ENCODE data around the gene CORO2A. TPM values are rescaled to one million over a fixed set of nuclear protein-coding genes. Genes with fewer than 3 reads are reported as not detected.
A peak's percentile ranks its signal among the peaks of the same experiment; 100 is the strongest.

Gene CORO2A, protein sequence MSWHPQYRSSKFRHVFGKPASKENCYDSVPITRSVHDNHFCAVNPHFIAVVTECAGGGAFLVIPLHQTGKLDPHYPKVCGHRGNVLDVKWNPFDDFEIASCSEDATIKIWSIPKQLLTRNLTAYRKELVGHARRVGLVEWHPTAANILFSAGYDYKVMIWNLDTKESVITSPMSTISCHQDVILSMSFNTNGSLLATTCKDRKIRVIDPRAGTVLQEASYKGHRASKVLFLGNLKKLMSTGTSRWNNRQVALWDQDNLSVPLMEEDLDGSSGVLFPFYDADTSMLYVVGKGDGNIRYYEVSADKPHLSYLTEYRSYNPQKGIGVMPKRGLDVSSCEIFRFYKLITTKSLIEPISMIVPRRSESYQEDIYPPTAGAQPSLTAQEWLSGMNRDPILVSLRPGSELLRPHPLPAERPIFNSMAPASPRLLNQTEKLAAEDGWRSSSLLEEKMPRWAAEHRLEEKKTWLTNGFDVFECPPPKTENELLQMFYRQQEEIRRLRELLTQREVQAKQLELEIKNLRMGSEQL
- total RNA-seq (1 to 10 TPM; 1.7 to 7.9 TPM), polyA plus RNA-seq (ENCODE audit: insufficient read length in 2 of 2) (1 to 10 TPM; 4.8 to 5.3 TPM)
- long read RNA-seq, donor 1, full-length matches to known transcripts = 2 of 2 reads
- long read RNA-seq, donor 1, partial matches to known transcripts = 0 of 2 reads
- long read RNA-seq, donor 1, other reads (novel, unspliced or antisense) = 0 of 2 reads
- long read RNA-seq, donor 2 = 0 reads
- long read RNA-seq, donor 3, full-length matches to known transcripts = 1 of 1 reads
- long read RNA-seq, donor 3, partial matches to known transcripts = 0 of 1 reads
- long read RNA-seq, donor 3, other reads (novel, unspliced or antisense) = 0 of 1 reads
- long read RNA-seq, donor 4, full-length matches to known transcripts = 1 of 1 reads
- long read RNA-seq, donor 4, partial matches to known transcripts = 0 of 1 reads
- long read RNA-seq, donor 4, other reads (novel, unspliced or antisense) = 0 of 1 reads

DNA sequence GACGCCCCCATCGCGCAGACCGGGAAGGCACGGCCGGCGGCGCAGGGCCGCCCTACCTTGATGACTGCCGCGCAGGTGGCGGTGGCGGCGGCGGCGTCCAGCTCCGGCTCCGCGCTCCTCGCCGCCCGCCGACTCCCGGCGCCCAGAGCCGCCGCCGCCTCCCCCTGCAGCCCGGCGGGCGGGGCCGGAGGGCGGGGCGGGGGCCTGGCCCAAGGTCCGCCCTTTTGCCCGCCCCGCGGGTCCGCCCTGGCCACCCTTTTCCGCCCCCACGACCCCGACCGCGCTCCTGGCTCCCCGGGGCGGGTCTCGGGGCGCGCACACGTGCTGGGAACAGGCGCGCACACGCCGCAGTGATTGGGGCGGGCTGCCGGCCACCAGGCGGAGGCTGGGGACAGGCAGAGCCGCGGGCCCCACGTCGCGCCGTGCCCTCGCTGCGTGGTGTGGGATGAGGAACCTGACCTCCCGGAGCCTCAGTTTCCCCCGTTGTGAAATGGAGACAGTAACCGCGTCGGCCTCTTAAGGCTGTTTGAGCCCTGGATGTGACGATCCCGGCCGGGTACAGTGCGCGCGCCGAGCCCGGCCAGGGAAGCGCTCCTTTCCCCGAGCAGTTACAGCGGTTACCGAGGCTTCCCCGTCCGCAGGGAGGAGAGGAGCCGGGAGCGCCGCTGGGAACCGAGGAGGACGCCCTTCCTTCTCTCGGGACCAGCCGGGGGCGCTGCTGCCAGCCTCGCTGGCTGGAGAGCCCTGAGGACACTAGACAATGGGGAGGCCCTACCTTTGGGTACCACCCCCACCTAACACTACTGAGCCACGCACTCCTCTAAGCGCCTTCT lies at the start of gene CORO2A:
TSS of gene CORO2A (minus strand) at position 135 of the 833 bp plus-strand sequence. CDS start 34,977 bp downstream, outside the sequence.
- Histone ChIP-seq H3K4me3 (ENCODE audit: low read depth, low read length) (peak within 1 kb of the TSS; percentile 50), H3K27me3 (ENCODE audit: control insufficient read depth, insufficient read depth, low read length) (peaks cover 6% of the 10 kb centered on the region), H3K36me3 (ENCODE audit: control insufficient read depth, insufficient read depth, low read length) (no peaks in the 10 kb centered on the region), H3K27ac (ENCODE audit: low read depth, low read length) (no peak within 1 kb of the TSS), H3K9me3 (ENCODE audit: control insufficient read depth, insufficient read depth, low read length) (no peaks in the 10 kb centered on the region), H3K4me1 (ENCODE audit: control insufficient read depth, insufficient read depth, low read length) (peaks cover 23% of the 10 kb centered on the region)
- WGBS (ENCODE audit: insufficient coverage) = under 1% methylated on average over 95 of the region's 95 CpGs
- DNase-seq (ENCODE audit: low read depth in 4 of 6, low spot score in 6 of 6) = peak in 4 of 6 donors; percentile 22 to 84 (median 66)

DNA sequence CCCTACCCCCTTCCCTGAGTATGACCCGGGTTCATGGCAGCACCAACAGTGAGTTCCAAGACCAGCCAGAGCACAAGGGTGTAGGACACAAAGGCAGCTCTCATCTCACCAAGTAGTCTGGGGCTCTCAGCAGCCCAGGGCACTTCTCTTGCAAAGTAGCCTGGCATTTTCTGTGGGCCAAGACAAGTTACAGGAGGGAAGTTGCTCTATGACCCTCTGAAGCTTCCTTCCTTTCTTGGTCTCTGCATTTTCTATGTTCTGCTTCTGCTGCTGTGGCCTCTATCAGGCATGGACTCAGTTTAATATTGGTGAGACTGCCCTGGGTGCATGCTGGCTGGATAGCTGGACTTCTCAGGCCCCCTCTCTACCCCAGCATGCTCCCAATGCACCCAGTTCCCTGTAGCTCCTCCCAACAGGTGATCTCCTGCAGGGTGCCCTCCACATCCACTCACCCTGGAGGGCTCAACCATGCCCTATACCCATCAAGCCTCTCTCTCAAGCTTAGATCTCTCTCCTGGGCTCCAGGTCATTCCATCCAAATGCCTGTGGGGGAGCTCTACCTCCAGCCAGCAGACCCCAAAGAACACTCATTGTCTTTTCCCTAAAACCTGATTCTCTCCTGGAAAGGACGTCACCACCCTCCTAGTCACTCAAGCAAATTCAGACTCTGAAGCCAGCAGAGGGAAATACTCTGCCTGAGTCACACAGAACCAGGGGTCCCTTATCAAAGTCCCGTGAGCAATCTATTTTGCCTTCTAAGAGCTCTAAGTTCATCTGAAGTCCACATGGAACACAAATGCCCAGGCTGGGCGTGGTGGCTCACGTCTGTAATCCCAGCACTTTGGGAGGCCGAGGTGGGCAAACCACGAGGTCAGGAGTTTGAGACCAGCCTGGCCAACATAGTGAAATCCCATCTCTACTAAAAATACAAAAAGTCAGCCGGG lies 49.2 kb upstream of the CORO2A start:
- no peaks in the 10 kb centered on the region for H3K9me3 ChIP-seq (ENCODE audit: control insufficient read depth, insufficient read depth, low read length)
- H3K27ac ChIP-seq (ENCODE audit: low read depth, low read length) = no peak overlapping the region
- no peaks in the 10 kb centered on the region for H3K4me1 ChIP-seq (ENCODE audit: control insufficient read depth, insufficient read depth, low read length)
- H3K4me3 ChIP-seq (ENCODE audit: low read depth, low read length) = no peak overlapping the region
- 79% methylated on average over 7 of the region's 8 CpGs for WGBS (ENCODE audit: insufficient coverage)
- no peaks in the 10 kb centered on the region for H3K27me3 ChIP-seq (ENCODE audit: control insufficient read depth, insufficient read depth, low read length)
- no peak for DNase-seq (ENCODE audit: low read depth in 4 of 6, low spot score in 6 of 6)
- H3K36me3 ChIP-seq (ENCODE audit: control insufficient read depth, insufficient read depth, low read length) = peaks cover 3% of the 10 kb centered on the region

DNA sequence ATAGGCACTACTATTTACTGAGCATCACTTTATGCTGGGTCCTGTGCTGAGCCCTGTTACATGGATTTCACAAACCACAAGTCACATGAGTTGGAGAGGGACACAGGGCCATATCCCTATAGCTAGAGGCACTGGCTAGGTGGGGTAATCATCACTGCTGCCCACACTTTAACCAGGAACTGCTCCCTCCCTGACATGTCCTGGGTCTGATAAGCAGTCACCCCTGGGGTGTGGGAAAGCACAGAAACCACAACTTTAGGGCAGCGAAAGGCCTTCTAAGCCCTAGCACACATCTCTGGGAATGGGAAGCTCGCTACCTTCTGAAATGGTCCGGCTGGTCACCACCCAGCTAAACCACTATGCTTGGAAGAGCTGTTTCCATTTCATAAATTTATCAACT lies 48.0 kb upstream of the CORO2A start:
- Histone ChIP-seq H3K4me1 (ENCODE audit: control insufficient read depth, insufficient read depth, low read length) (no peaks in the 10 kb centered on the region), H3K36me3 (ENCODE audit: control insufficient read depth, insufficient read depth, low read length) (peaks cover 3% of the 10 kb centered on the region), H3K27me3 (ENCODE audit: control insufficient read depth, insufficient read depth, low read length) (no peaks in the 10 kb centered on the region), H3K9me3 (ENCODE audit: control insufficient read depth, insufficient read depth, low read length) (no peaks in the 10 kb centered on the region), H3K4me3 (ENCODE audit: low read depth, low read length) (no peak overlapping the region), H3K27ac (ENCODE audit: low read depth, low read length) (no peak overlapping the region)
- DNase-seq (ENCODE audit: low read depth in 4 of 6, low spot score in 6 of 6) = no peak
- 100% methylated on average over 1 of the region's 3 CpGs for WGBS (ENCODE audit: insufficient coverage)

DNA sequence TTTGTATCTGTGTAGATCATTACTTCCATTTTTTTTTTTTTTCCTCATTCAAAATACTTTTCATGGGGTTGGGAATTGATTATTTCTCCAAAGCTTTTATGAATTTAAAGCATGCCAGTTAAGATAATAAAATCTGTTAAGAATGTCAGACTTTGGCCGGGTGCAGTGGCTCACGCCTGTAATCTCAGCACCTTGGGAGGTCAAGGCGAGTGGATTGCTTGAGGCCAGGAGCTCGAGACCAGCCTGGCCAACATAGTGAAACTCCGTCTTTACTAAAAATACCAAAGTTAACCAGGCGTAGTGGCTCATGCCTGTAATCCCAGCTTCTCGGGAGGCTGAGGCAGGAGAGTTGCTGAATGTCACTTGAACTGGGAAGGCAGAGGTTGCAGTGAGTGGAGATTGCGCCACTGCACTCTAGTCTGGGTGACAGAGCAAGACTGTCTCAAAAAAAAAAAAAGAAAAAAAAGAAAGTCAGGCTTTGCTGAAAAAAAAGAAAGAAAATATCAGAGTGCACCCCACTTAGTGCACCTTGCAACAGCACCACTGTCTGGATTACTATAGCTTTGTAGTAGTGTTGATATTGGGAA lies 44.6 kb upstream of the CORO2A start:
- WGBS (ENCODE audit: insufficient coverage) = 91% methylated on average over 5 of the region's 8 CpGs
- Histone ChIP-seq H3K9me3 (ENCODE audit: control insufficient read depth, insufficient read depth, low read length) (no peaks in the 10 kb centered on the region), H3K27ac (ENCODE audit: low read depth, low read length) (no peak overlapping the region), H3K27me3 (ENCODE audit: control insufficient read depth, insufficient read depth, low read length) (no peaks in the 10 kb centered on the region), H3K36me3 (ENCODE audit: control insufficient read depth, insufficient read depth, low read length) (peaks cover 8% of the 10 kb centered on the region), H3K4me1 (ENCODE audit: control insufficient read depth, insufficient read depth, low read length) (no peaks in the 10 kb centered on the region), H3K4me3 (ENCODE audit: low read depth, low read length) (no peak overlapping the region)
- no peak for DNase-seq (ENCODE audit: low read depth in 4 of 6, low spot score in 6 of 6)

DNA sequence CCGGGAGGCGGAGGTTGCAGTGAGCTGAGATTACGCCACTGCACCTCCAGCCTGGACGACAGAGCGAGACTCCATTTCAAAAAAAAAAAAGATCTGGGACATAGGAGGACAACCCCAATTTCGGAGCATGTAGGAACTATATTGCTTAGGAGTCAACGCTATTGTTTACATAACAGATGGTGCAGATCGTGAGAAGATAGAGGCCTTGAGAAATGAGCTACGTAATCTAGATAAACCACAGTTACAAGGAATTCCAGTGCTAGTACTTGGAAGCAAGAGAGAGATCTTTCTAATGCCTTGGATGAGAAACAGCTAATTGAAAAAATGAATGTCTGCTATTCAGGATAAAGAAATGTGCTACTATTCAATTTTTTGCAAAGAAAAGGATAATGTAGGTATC lies 42.7 kb upstream of the CORO2A start:
- WGBS (ENCODE audit: insufficient coverage) = 93% methylated on average over 8 of the region's 9 CpGs
- Histone ChIP-seq H3K4me3 (ENCODE audit: low read depth, low read length) (no peak overlapping the region), H3K27me3 (ENCODE audit: control insufficient read depth, insufficient read depth, low read length) (no peaks in the 10 kb centered on the region), H3K27ac (ENCODE audit: low read depth, low read length) (no peak overlapping the region), H3K4me1 (ENCODE audit: control insufficient read depth, insufficient read depth, low read length) (no peaks in the 10 kb centered on the region), H3K36me3 (ENCODE audit: control insufficient read depth, insufficient read depth, low read length) (peaks cover 8% of the 10 kb centered on the region), H3K9me3 (ENCODE audit: control insufficient read depth, insufficient read depth, low read length) (no peaks in the 10 kb centered on the region)
- no peak for DNase-seq (ENCODE audit: low read depth in 4 of 6, low spot score in 6 of 6)

DNA sequence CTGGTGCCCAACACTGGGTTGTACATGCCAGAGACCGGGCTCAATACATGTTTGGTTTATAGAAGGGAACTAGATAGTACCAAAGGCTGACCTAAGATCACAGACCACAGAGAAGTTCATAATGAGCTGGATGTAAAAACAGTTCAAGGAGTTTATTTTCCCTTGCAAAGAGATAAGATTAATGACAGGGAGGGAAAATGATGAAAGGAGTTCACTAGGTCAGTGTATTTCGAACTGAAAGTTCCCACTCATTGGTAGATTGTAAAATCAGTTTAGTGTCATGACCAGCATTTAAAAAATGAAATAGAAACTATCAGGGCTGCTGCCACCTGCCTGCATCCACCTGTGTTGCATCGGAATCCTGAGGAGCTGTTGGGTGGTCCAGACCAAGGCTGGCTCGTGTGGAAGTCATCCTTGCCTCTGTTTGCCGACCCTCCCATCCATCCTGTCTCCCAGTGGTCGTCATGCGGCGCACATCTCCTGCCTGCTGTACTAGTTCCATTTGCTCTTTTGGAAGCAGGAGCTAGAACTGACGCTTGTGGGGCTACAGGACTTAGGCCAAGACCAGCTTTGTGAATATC lies 41.9 kb upstream of the CORO2A start:
- no peak overlapping the region for H3K27ac ChIP-seq (ENCODE audit: low read depth, low read length)
- H3K27me3 ChIP-seq (ENCODE audit: control insufficient read depth, insufficient read depth, low read length) = no peaks in the 10 kb centered on the region
- H3K4me3 ChIP-seq (ENCODE audit: low read depth, low read length) = no peak overlapping the region
- peak in 1 of 6 donors; percentile 27 for DNase-seq (ENCODE audit: low read depth in 4 of 6, low spot score in 6 of 6)
- H3K4me1 ChIP-seq (ENCODE audit: control insufficient read depth, insufficient read depth, low read length) = no peaks in the 10 kb centered on the region
- peaks cover 8% of the 10 kb centered on the region for H3K36me3 ChIP-seq (ENCODE audit: control insufficient read depth, insufficient read depth, low read length)
- no peaks in the 10 kb centered on the region for H3K9me3 ChIP-seq (ENCODE audit: control insufficient read depth, insufficient read depth, low read length)
- WGBS (ENCODE audit: insufficient coverage) = 82% methylated on average over 8 of the region's 9 CpGs

DNA sequence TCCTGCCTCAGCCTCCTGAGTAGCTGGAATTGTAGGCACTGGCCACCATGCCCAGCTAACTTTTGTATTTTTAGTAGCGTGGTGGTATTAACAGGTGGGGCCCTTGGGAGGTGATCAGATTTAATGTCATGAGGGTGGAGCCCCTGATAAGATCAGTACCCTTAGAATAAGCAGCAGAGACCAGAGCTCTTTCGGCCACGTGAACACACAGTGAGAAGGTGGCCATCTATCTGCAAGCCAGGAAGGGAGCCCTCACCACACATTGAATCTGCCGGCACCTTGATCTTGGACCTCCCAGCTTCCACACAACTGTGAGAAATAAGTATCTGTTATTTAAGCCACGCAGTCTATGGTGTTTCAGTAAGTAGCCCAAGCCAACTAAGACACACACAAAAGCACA lies 40.5 kb upstream of the CORO2A start:
- DNase-seq (ENCODE audit: low read depth in 4 of 6, low spot score in 6 of 6) = no peak
- Histone ChIP-seq H3K9me3 (ENCODE audit: control insufficient read depth, insufficient read depth, low read length) (no peaks in the 10 kb centered on the region), H3K27me3 (ENCODE audit: control insufficient read depth, insufficient read depth, low read length) (no peaks in the 10 kb centered on the region), H3K27ac (ENCODE audit: low read depth, low read length) (no peak overlapping the region), H3K4me3 (ENCODE audit: low read depth, low read length) (no peak overlapping the region), H3K36me3 (ENCODE audit: control insufficient read depth, insufficient read depth, low read length) (peaks cover 8% of the 10 kb centered on the region), H3K4me1 (ENCODE audit: control insufficient read depth, insufficient read depth, low read length) (no peaks in the 10 kb centered on the region)
- WGBS (ENCODE audit: insufficient coverage) = 100% methylated on average over 2 of the region's 5 CpGs

DNA sequence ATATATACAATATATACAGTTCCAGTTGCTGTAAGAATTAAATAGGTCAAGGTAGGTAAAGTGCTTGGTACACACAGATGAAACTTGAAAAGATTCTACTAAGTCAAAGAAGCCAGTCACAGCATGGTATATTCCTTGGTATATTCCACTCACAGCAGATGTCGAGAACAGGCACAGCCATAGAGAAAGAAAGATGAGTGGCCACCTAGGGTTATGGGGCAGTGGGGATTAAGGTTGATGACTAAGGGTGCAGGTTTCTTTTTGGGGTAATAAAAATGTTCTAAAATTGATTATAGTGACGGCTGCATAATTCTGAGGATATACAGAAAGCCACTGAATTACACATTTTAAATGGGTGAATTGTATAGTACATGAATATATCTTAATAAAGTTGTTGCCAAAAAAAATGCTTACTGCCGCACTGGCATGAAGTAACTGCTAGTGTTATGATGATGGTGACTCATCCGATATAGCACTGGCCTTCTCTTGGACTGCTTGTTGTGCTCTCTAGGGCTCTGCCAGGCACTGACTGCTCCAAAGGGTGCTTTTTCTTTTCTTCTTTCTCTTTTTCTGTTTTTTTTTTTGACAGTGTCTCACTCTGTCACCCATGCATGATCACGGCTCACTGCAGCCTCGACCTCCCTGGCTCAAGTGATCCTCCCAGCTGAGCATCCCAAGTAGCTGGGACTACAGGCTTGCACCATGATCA lies 39.5 kb upstream of the CORO2A start:
- DNase-seq (ENCODE audit: low read depth in 4 of 6, low spot score in 6 of 6) = no peak
- WGBS (ENCODE audit: insufficient coverage) = 89% methylated on average over 3 of the region's 6 CpGs
- H3K9me3 ChIP-seq (ENCODE audit: control insufficient read depth, insufficient read depth, low read length) = no peaks in the 10 kb centered on the region

More for the DNA sequence above, 39.5 kb upstream of the CORO2A start:
- Histone ChIP-seq H3K36me3 (ENCODE audit: control insufficient read depth, insufficient read depth, low read length) (peaks cover 8% of the 10 kb centered on the region), H3K27me3 (ENCODE audit: control insufficient read depth, insufficient read depth, low read length) (no peaks in the 10 kb centered on the region), H3K27ac (ENCODE audit: low read depth, low read length) (no peak overlapping the region), H3K4me3 (ENCODE audit: low read depth, low read length) (no peak overlapping the region), H3K4me1 (ENCODE audit: control insufficient read depth, insufficient read depth, low read length) (no peaks in the 10 kb centered on the region)

Data from spinal cord (tissue), 10 donors.